GM23338 (cell line): ENCODE results near the gene ARRDC5. TPM values are rescaled to one million over a fixed set of nuclear protein-coding genes. Genes with fewer than 3 reads are reported as not detected.

Experiments used
- ATAC-seq: fragments of 200-7000 bp; cut with Tn5 transposase; 3 replicates; pipeline ENCODE4 v1.9.1; 2020
- DNase-seq: peaks from one replicate; pipeline ENCODE4 v3.0.0-alpha.2; 2015; ENCODE audit warnings: low spot score
- H2AFZ ChIP-seq: fragments of 200-600 bp; sonication (generic); 2 replicates; pipeline ENCODE4 v1.8.0; 2016; ENCODE audit warnings: antibody characterized with exemption, mild to moderate bottlenecking, moderate library complexity
- H3F3A ChIP-seq: fragments of 200-600 bp; sonication (generic); replicated peaks from 2 replicates; pipeline ENCODE4 v1.8.0; 2017; ENCODE audit warnings: antibody characterized with exemption, mixed run types, low read depth
- H3K27ac ChIP-seq: fragments of 200-600 bp; sonication (generic); 2 replicates; pipeline ENCODE4 v1.6.1; 2016; ENCODE audit warnings: low read depth
- H3K27me3 ChIP-seq: fragments of 200-600 bp; sonication (generic); 2 replicates; pipeline ENCODE4 v1.8.0; 2016; ENCODE audit warnings: mild to moderate bottlenecking, mixed run types, moderate library complexity; ENCODE audit not compliant: insufficient read depth
- H3K36me3 ChIP-seq: fragments of 200-600 bp; sonication (generic); 2 replicates; pipeline ENCODE4 v1.8.0; 2016; ENCODE audit warnings: mild to moderate bottlenecking; ENCODE audit not compliant: insufficient read depth
- H3K4me1 ChIP-seq: fragments of 200-600 bp; sonication (generic); 2 replicates; pipeline ENCODE4 v1.8.0; 2016; ENCODE audit warnings: mild to moderate bottlenecking, moderate library complexity; ENCODE audit not compliant: insufficient read depth
- H3K4me2 ChIP-seq: fragments of 200-600 bp; sonication (generic); 2 replicates; pipeline ENCODE4 v1.7.1; 2017; ENCODE audit warnings: mixed run types
- H3K4me3 ChIP-seq: fragments of 200-600 bp; sonication (generic); 2 replicates; pipeline ENCODE4 v1.6.1; 2016; ENCODE audit warnings: mixed run types
- H3K79me2 ChIP-seq: fragments of 200-600 bp; sonication (generic); replicated peaks from 2 replicates; pipeline ENCODE4 v1.8.0; 2017; ENCODE audit warnings: mild to moderate bottlenecking; ENCODE audit not compliant: insufficient read depth
- H3K9me2 ChIP-seq: fragments of 200-600 bp; sonication (generic); 2 replicates; pipeline ENCODE4 v1.8.0; 2017; ENCODE audit not compliant: insufficient read depth
- H4K20me1 ChIP-seq: fragments of 200-600 bp; sonication (generic); replicated peaks from 2 replicates; pipeline ENCODE4 v1.8.0; 2017; ENCODE audit warnings: mild to moderate bottlenecking; ENCODE audit not compliant: insufficient read depth
- H3K27ac Mint-ChIP-seq: 2 replicates; pipeline ENCODE4 v1.8.0; 2020; ENCODE audit warnings: inconsistent platforms, mild to moderate bottlenecking, moderate library complexity, mixed read lengths
- H3K27me3 Mint-ChIP-seq: 3 replicates; pipeline ENCODE4 v1.8.0; 2022; ENCODE audit warnings: low read depth, mild to moderate bottlenecking, moderate library complexity, mixed read lengths, inconsistent platforms; ENCODE audit not compliant: insufficient read depth, poor library complexity
- H3K36me3 Mint-ChIP-seq: 3 replicates; pipeline ENCODE4 v1.8.0; 2021; ENCODE audit warnings: low read depth, mild to moderate bottlenecking, inconsistent platforms, moderate library complexity, mixed read lengths
- H3K4me1 Mint-ChIP-seq: 3 replicates; pipeline ENCODE4 v1.8.0; 2020; ENCODE audit warnings: mild to moderate bottlenecking, inconsistent platforms, mixed read lengths
- H3K4me3 Mint-ChIP-seq: 3 replicates; pipeline ENCODE4 v1.8.0; 2021; ENCODE audit warnings: moderate library complexity, mild to moderate bottlenecking, inconsistent platforms, mixed read lengths
- H3K9me3 Mint-ChIP-seq: 3 replicates; pipeline ENCODE4 v1.8.0; 2020; ENCODE audit warnings: moderate library complexity, mild to moderate bottlenecking, inconsistent platforms, mixed read lengths
- CREB1 ChIP-seq: fragments of 250-450 bp; sonication (Bioruptor Pico); IDR thresholded peaks from 2 replicates; pipeline ENCODE4 v1.5.0; 2020; ENCODE audit warnings: low read depth, mild to moderate bottlenecking, moderate library complexity
- CTCF ChIP-seq, 2 experiments: fragments of 200-600 bp in 1 of 2; sonication (generic) in 1 of 2; conservative IDR thresholded peaks; 2 replicates each; pipeline versions ENCODE4 v1.5.1 to v1.6.1; 2016 to 2017; ENCODE audit warnings: antibody characterized with exemption in 2 of 2, low read depth in 2 of 2, mild to moderate bottlenecking in 2 of 2, moderate library complexity in 1 of 2
- ETS1 ChIP-seq: IDR thresholded peaks from 2 replicates; pipeline ENCODE4 v1.6.1; 2016; ENCODE audit warnings: antibody characterized with exemption
- EZH2phosphoT487 ChIP-seq: fragments of 200-600 bp; sonication (generic); IDR thresholded peaks from one replicate; pipeline ENCODE4 v1.8.1; 2018; ENCODE audit warnings: antibody characterized with exemption; ENCODE audit not compliant: unreplicated experiment
- JUNB ChIP-seq: IDR thresholded peaks from one replicate; pipeline ENCODE4 v1.6.1; 2016; ENCODE audit warnings: antibody characterized with exemption; ENCODE audit not compliant: unreplicated experiment
- NANOG ChIP-seq: IDR thresholded peaks from 2 replicates; pipeline ENCODE4 v1.6.1; 2016; ENCODE audit warnings: antibody characterized with exemption, borderline replicate concordance
- POLR2AphosphoS5 ChIP-seq: IDR thresholded peaks from 2 replicates; pipeline ENCODE4 v1.6.1; 2016; ENCODE audit warnings: antibody characterized with exemption, low read depth
- REST ChIP-seq: IDR thresholded peaks from one replicate; pipeline ENCODE4 v1.6.1; 2018; ENCODE audit warnings: antibody characterized with exemption; ENCODE audit not compliant: unreplicated experiment
- STAT1 ChIP-seq: IDR thresholded peaks from one replicate; pipeline ENCODE4 v1.6.1; 2016; ENCODE audit warnings: antibody characterized with exemption; ENCODE audit not compliant: unreplicated experiment
- ZNF114 ChIP-seq: fragments of 250-450 bp; sonication (Bioruptor Pico); IDR thresholded peaks from 2 replicates; pipeline ENCODE4 v1.5.0; 2020; ENCODE audit warnings: mild to moderate bottlenecking, moderate library complexity
- polyA plus RNA-seq: library from polyadenylated mRNA; unstranded; fragments of >200 nt; fragmentation: Nextera tagmentation; extraction: Ambion mirVana; gene quantifications from 2 replicates; pipeline ENCODE4 v1.2.1, GENCODE V29; 2016
- total RNA-seq: library from RNA; depleted of rRNA; stranded (reverse); fragments of >200 nt; shearing (Covaris generic); gene quantifications from 2 replicates; pipeline ENCODE4 v1.2.3, GENCODE V29; 2014

ARRDC5 gene
- total and polyA plus RNA-seq, 2 experiments from 2014 or later, result not detected

GRCh38 chr19:4932711-4933110 is 30.0 kb upstream of the ARRDC5 start:
- Mint-ChIP-seq H3K27me3 (peaks cover 16% of the 10 kb centered on the region), H3K4me3 (no peak overlapping the region), H3K4me1 (peaks cover 5% of the 10 kb centered on the region; the same call in 2 of the 3 replicates), H3K27ac (no peak overlapping the region), H3K9me3 (no peaks in the 10 kb centered on the region), H3K36me3 (peaks cover 62% of the 10 kb centered on the region)
- Histone ChIP-seq H3K27me3 (no peaks in the 10 kb centered on the region), H3K9me2 (no peaks in the 10 kb centered on the region), H4K20me1 (peaks cover 13% of the 10 kb centered on the region), H3K36me3 (peaks cover 11% of the 10 kb centered on the region; the same call in 1 of the 2 replicates), H3K4me1 (0 out of 2 replicates have a peak, but pooled peaks cover 5% of the 10 kb centered on the region), H3K4me3 (no peak overlapping the region), H3F3A (no peaks in the 10 kb centered on the region), H2AFZ (no peak overlapping the region), H3K27ac (no peak overlapping the region), H3K79me2 (peaks cover 4% of the 10 kb centered on the region), H3K4me2 (no peak overlapping the region)
- ATAC-seq (no peak), DNase-seq (no peak)
- no peak for TF ChIP-seq EZH2phosphoT487
- TF ChIP-seq ZNF114 (CRISPR knock-in tag), result no peak
- TF ChIP-seq REST, result no peak

- H3K4me2 ChIP-seq, result no peak overlapping the region
- Mint-ChIP-seq H3K9me3 (no peaks in the 10 kb centered on the region), H3K27me3 (peaks cover 16% of the 10 kb centered on the region), H3K4me1 (peaks cover 9% of the 10 kb centered on the region), H3K36me3 (peaks cover 48% of the 10 kb centered on the region), H3K4me3 (no peak overlapping the region), H3K27ac (no peak overlapping the region)
- H3K27me3 ChIP-seq, result no peaks in the 10 kb centered on the region
- no peak for DNase-seq
- no peak overlapping the region for H3K27ac ChIP-seq
- H3K9me2 ChIP-seq, result no peaks in the 10 kb centered on the region
- H3K4me1 ChIP-seq, result peaks cover 13% of the 10 kb centered on the region; the same call in 1 of the 2 replicates
- no peak overlapping the region for H3K4me3 ChIP-seq
- H3F3A ChIP-seq, result no peaks in the 10 kb centered on the region
- peaks cover 10% of the 10 kb centered on the region; the same call in 1 of the 2 replicates for H4K20me1 ChIP-seq
- peaks cover 6% of the 10 kb centered on the region for H3K79me2 ChIP-seq
- ATAC-seq, result no peak
- no peak overlapping the region for H2AFZ ChIP-seq
- peaks cover 7% of the 10 kb centered on the region; the same call in 1 of the 2 replicates for H3K36me3 ChIP-seq
- TF ChIP-seq REST (no peak), ZNF114 (CRISPR knock-in tag) (no peak), JUNB (no peak), NANOG (no peak), CTCF (conservative IDR thresholded peaks at IDR 0.05; ENCODE audit: low read depth in 2 of 2) (no peak), CREB1 (no peak), POLR2AphosphoS5 (no peak), ETS1 (no peak), STAT1 (no peak)
These were observed 28.0 kb upstream of the ARRDC5 start for GRCh38 chr19:4930664-4931063.
